Stimulated activated CD4-positive, alpha-beta T cell treated with anti-CD3 and anti-CD28 coated beads, Interleukin-1b, Interleukin-23, amount 100 ng/mL, for 48 hours (primary cell): ENCODE results near the gene TPD52L2.

ENCODE experiments used
- DNase-seq: peaks from one replicate; pipeline ENCODE4 v3.0.0-alpha.2; 2020

Gene TPD52L2

GRCh38 chr20:63864978-63865640 lies at the start of gene TPD52L2:
TSS of gene TPD52L2 (plus strand) at chr20:63865270. CDS start at chr20:63865366, 96 bp downstream.
- peak; percentile 99 for DNase-seq

GRCh38 chr20:63815615-63816253 lies 49.3 kb upstream of the TPD52L2 start:
- DNase-seq: no peak

- DNase-seq: no peak
Measured at GRCh38 chr20:63819224-63819921, 45.7 kb upstream of the TPD52L2 start.

- no peak for DNase-seq
Measured at GRCh38 chr20:63821811-63822210, 43.3 kb upstream of the TPD52L2 start.

GRCh38 chr20:63822276-63822696 lies 42.8 kb upstream of the TPD52L2 start:
- DNase-seq: no peak

GRCh38 chr20:63823691-63824311 lies 41.3 kb upstream of the TPD52L2 start:
- DNase-seq: no peak

GRCh38 chr20:63825331-63826118 lies 39.5 kb upstream of the TPD52L2 start:
- no peak for DNase-seq

GRCh38 chr20:63826753-63827152 lies 38.3 kb upstream of the TPD52L2 start:
- no peak for DNase-seq

- DNase-seq: no peak
Measured at GRCh38 chr20:63828124-63828523, 36.9 kb upstream of the TPD52L2 start.

- no peak for DNase-seq
Measured at GRCh38 chr20:63828545-63828944, 36.5 kb upstream of the TPD52L2 start.

- DNase-seq: no peak
Measured at GRCh38 chr20:63828951-63829350, 36.1 kb upstream of the TPD52L2 start.

- DNase-seq: no peak
Measured at GRCh38 chr20:63829603-63829944, 35.5 kb upstream of the TPD52L2 start.

- no peak for DNase-seq
Measured at GRCh38 chr20:63829945-63830835, 34.9 kb upstream of the TPD52L2 start.

GRCh38 chr20:63830841-63831588 lies 34.1 kb upstream of the TPD52L2 start, which contains the start of gene ZBTB46:
TSS of gene ZBTB46 (minus strand) at chr20:63831264. CDS start at chr20:63790757, 40,507 bp downstream.
- DNase-seq: no peak

- DNase-seq: no peak
Measured at GRCh38 chr20:63831646-63831992, 33.5 kb upstream of the TPD52L2 start.

- no peak for DNase-seq
Measured at GRCh38 chr20:63831993-63832686, 32.9 kb upstream of the TPD52L2 start.

- DNase-seq: no peak
Measured at GRCh38 chr20:63833776-63834490, 31.1 kb upstream of the TPD52L2 start.

GRCh38 chr20:63834491-63834880 lies 30.6 kb upstream of the TPD52L2 start:
- DNase-seq: no peak

GRCh38 chr20:63835021-63835858 lies 29.8 kb upstream of the TPD52L2 start:
- DNase-seq: no peak
